DND-41 (cell line): ENCODE results near the gene ANKRD23.

Experiments used
- ATAC-seq: fragments of 200-7000 bp; cut with Tn5 transposase; 3 replicates; pipeline ENCODE4 v1.9.1; 2021; ENCODE audit warnings: low read depth; ENCODE audit not compliant: insufficient read depth
- DNase-seq: peaks from one replicate; pipeline ENCODE4 v3.0.0-alpha.2; 2020
- H2AFZ ChIP-seq: 2 replicates; pipeline ENCODE4 v1.6.0; 2012; ENCODE audit warnings: low read depth, low read length
- H3K27ac ChIP-seq: 2 replicates; pipeline ENCODE4 v1.5.1; 2012; ENCODE audit warnings: low read length, inconsistent platforms
- H3K27me3 ChIP-seq: fragments of 200-600 bp; sonication (generic); 2 replicates; pipeline ENCODE4 v1.6.0; 2012; ENCODE audit warnings: low read length, mild to moderate bottlenecking, inconsistent platforms; ENCODE audit not compliant: insufficient read depth, poor library complexity
- H3K36me3 ChIP-seq: 2 replicates; pipeline ENCODE4 v1.5.1; 2012; ENCODE audit warnings: low read length, inconsistent platforms; ENCODE audit not compliant: insufficient read depth
- H3K4me1 ChIP-seq: 2 replicates; pipeline ENCODE4 v1.5.1; 2012; ENCODE audit warnings: mild to moderate bottlenecking, low read length; ENCODE audit not compliant: insufficient read depth
- H3K4me2 ChIP-seq: 2 replicates; pipeline ENCODE4 v1.6.0; 2012; ENCODE audit warnings: mild to moderate bottlenecking, moderate library complexity, low read length, inconsistent platforms; ENCODE audit not compliant: insufficient read depth
- H3K4me3 ChIP-seq, 2 experiments: fragments of 200-600 bp in 1 of 2; shearing (Covaris generic) in 1 of 2; 2 replicates each; pipeline ENCODE4 v1.5.1; 2012 to 2016; ENCODE audit warnings: inconsistent platforms in 2 of 2, low read length in 2 of 2, mild to moderate bottlenecking in 2 of 2, low read depth in 1 of 2, moderate library complexity in 1 of 2
- H3K79me2 ChIP-seq: 2 replicates; pipeline ENCODE4 v1.6.0; 2012; ENCODE audit warnings: low read length, inconsistent platforms; ENCODE audit not compliant: insufficient read depth
- H3K9ac ChIP-seq: 2 replicates; pipeline ENCODE4 v1.6.0; 2012; ENCODE audit warnings: low read depth, mild to moderate bottlenecking, inconsistent platforms, low read length, moderate library complexity
- H3K9me3 ChIP-seq: 2 replicates; pipeline ENCODE4 v1.5.1; 2012; ENCODE audit warnings: low read length, moderate library complexity, mild to moderate bottlenecking, inconsistent platforms; ENCODE audit not compliant: insufficient read depth, severe bottlenecking
- H4K20me1 ChIP-seq: 2 replicates; pipeline ENCODE4 v1.6.0; 2012; ENCODE audit warnings: low read length; ENCODE audit not compliant: insufficient read depth
- CTCF ChIP-seq: IDR thresholded peaks from 2 replicates; pipeline ENCODE4 v1.5.1; 2012; ENCODE audit warnings: borderline replicate concordance, low read length, moderate library complexity, mild to moderate bottlenecking; ENCODE audit not compliant: poor library complexity, severe bottlenecking; ENCODE audit errors: extremely low read depth
- EZH2 ChIP-seq: IDR thresholded peaks from 3 replicates; pipeline ENCODE4 v1.6.1; 2012; ENCODE audit warnings: borderline replicate concordance, low read depth, mild to moderate bottlenecking, moderate library complexity, low read length, inconsistent platforms; ENCODE audit not compliant: severe bottlenecking

Gene ANKRD23

GRCh38 chr2:96823198-96823597 lies 20.6 kb downstream of the ANKRD23 start:
- no peak overlapping the region for H3K4me2 ChIP-seq
- no peaks in the 10 kb centered on the region for H3K9me3 ChIP-seq
- DNase-seq, result no peak
- no peak for ATAC-seq
- no peak overlapping the region for H2AFZ ChIP-seq
- no peak overlapping the region for H3K9ac ChIP-seq
- peaks cover 77% of the 10 kb centered on the region for H4K20me1 ChIP-seq
- TF ChIP-seq EZH2, result no peak
- TF ChIP-seq CTCF, result no peak
- peaks cover 86% of the 10 kb centered on the region for H3K36me3 ChIP-seq
- no peak overlapping the region for H3K4me3 ChIP-seq
- peaks cover 69% of the 10 kb centered on the region for H3K79me2 ChIP-seq
- no peak overlapping the region for H3K27ac ChIP-seq
- H3K27me3 ChIP-seq, result no peaks in the 10 kb centered on the region
- peaks cover 29% of the 10 kb centered on the region for H3K4me1 ChIP-seq

- Histone ChIP-seq H3K4me1 (peaks cover 33% of the 10 kb centered on the region), H3K9me3 (no peaks in the 10 kb centered on the region), H4K20me1 (peaks cover 78% of the 10 kb centered on the region), H3K4me2 (no peak overlapping the region), H3K27ac (no peak overlapping the region), H3K27me3 (no peaks in the 10 kb centered on the region), H3K79me2 (peaks cover 73% of the 10 kb centered on the region), H3K9ac (no peak overlapping the region), H3K4me3 (no peak overlapping the region), H3K36me3 (peaks cover 82% of the 10 kb centered on the region), H2AFZ (no peak overlapping the region)
- DNase-seq (no peak), ATAC-seq (no peak)
- TF ChIP-seq EZH2, result no peak
- TF ChIP-seq CTCF, result no peak
These were observed 21.0 kb downstream of the ANKRD23 start for GRCh38 chr2:96822786-96823185.

GRCh38 chr2:96821113-96821675 lies 22.6 kb downstream of the ANKRD23 start:
- ATAC-seq (no peak), DNase-seq (no peak)
- TF ChIP-seq EZH2, result no peak
- no peak for TF ChIP-seq CTCF
- Histone ChIP-seq H3K9ac (no peak overlapping the region), H3K36me3 (peaks cover 74% of the 10 kb centered on the region), H3K79me2 (peaks cover 85% of the 10 kb centered on the region), H3K27ac (no peak overlapping the region), H3K4me2 (peak overlapping the region; percentile 100; the same call in 1 of the 2 replicates), H3K9me3 (no peaks in the 10 kb centered on the region), H3K4me1 (peaks cover 42% of the 10 kb centered on the region), H3K27me3 (no peaks in the 10 kb centered on the region), H4K20me1 (peaks cover 77% of the 10 kb centered on the region), H2AFZ (no peak overlapping the region), H3K4me3 (no peak overlapping the region)
